Heart right ventricle (tissue), 16 donors: Measurements from ENCODE around the gene HDDC3. TPM values are rescaled to one million over a fixed set of nuclear protein-coding genes. Genes with fewer than 3 reads are reported as not detected.

Experiments used
- ATAC-seq, 8 donors: fragments of 200-7000 bp; cut with Tn5 transposase; one replicate each; pipeline ENCODE4 v1.9.1; 2020; ENCODE audit warnings: mild to moderate bottlenecking in 8 of 8, moderate library complexity in 8 of 8, moderate number of reproducible peaks in 1 of 8
- DNase-seq, 2 donors: peaks; one replicate each; pipeline ENCODE4 v3.0.0-alpha.2; 2020
- H3K27ac ChIP-seq, 10 donors: fragments of 200-600 bp; sonication (generic) in 2 of 10; one replicate each; pipeline versions ENCODE4 v1.5.0 to v1.8.0; 2020 to 2022; ENCODE audit warnings: mild to moderate bottlenecking in 3 of 10
- H3K27me3 ChIP-seq, 7 donors: fragments of 200-600 bp; one replicate each; pipeline ENCODE4 v1.8.0; 2021 to 2022; ENCODE audit warnings: mild to moderate bottlenecking in 2 of 7
- H3K36me3 ChIP-seq, 9 donors: fragments of 200-600 bp; sonication (generic) in 1 of 9; one replicate each; pipeline versions ENCODE4 v1.5.0 to v1.8.0; 2020 to 2022; ENCODE audit warnings: mild to moderate bottlenecking in 2 of 9
- H3K4me1 ChIP-seq, 9 donors: fragments of 200-600 bp; sonication (generic) in 1 of 9; one replicate each; pipeline versions ENCODE4 v1.5.0 to v1.8.0; 2020 to 2022; ENCODE audit warnings: mild to moderate bottlenecking in 4 of 9
- H3K4me3 ChIP-seq, 10 donors: fragments of 200-600 bp; sonication (generic) in 2 of 10; one replicate each; pipeline versions ENCODE4 v1.5.0 to v1.8.0; 2020 to 2022; ENCODE audit warnings: mild to moderate bottlenecking in 7 of 10, moderate library complexity in 2 of 10
- H3K9me3 ChIP-seq, 11 donors: fragments of 200-600 bp in 10 of 11; sonication (generic) in 2 of 11; one replicate each; pipeline versions ENCODE4 v1.5.0 to v1.8.0; 2013 to 2022; ENCODE audit warnings: mild to moderate bottlenecking in 2 of 11, control low read depth in 1 of 11, moderate library complexity in 1 of 11
- WGBS, 2 donors: extraction: QIAGEN DNeasy Blood & Tissue Kit; methylation state at CpG; one replicate each; pipeline ENCODE4 v1.1.7; 2013; ENCODE audit warnings: inconsistent platforms in 1 of 2; 5-methylcytosine and 5-hydroxymethylcytosine counted together
- intact Hi-C, 10 donors: fragments of 100-400 bp; cut with DNase I; formaldehyde crosslinking; loops; one replicate each; pipeline versions ENCODE4 v1.11.1 to v1.14.2; 2022
- polyA plus RNA-seq, 2 donors: library from polyadenylated mRNA; stranded (reverse); fragments of 200-250 nt; gene quantifications; one replicate each; pipeline ENCODE4 v1.2.3, GENCODE V29; 2013
- total RNA-seq, 10 donors: library from RNA; stranded (reverse); fragmentation: NEBNext Ultra II Directional in 3 of 10; extraction: Animal tissue kit (Norgen Biotek cat#: 25700) in 3 of 10; gene quantifications; one replicate each; pipeline versions ENCODE4 v1.2.1 to v1.2.4, GENCODE V29; 2021 to 2023
- TF ChIP-seq, protein P1 (sequence below), 9 donors: fragments of 200-600 bp; sonication (generic) in 2 of 9; IDR thresholded peaks; one replicate each; pipeline versions ENCODE4 v1.5.0 to v1.8.0; 2021 to 2022; ENCODE audit warnings: antibody characterized with exemption in 9 of 9, mild to moderate bottlenecking in 5 of 9, moderate library complexity in 1 of 9
- donor health status: Arrhythmogenic right ventricular cardiomyopathy.
- donor health status: ischemic (EF 13 %, LVEDD 7.1; RV severe dilation, severe dysfunction).
- donor health status: healthy with polysubstance abuse.
- donor health status: DM: no; HTN: yes; CAD: no.
- donor health status: DM: no; HTN: no; CAD: no.
- donor health status: ischemic (EF 25% LVEDD 6.9; RV normal size, moderate dysfunction).
- donor health status: ischemic (EF 25% LVEDD 5.7; RV mildly dilated, moderate dysfunction).
- donor health status: healthy.
- donor health status: DM: yes; HTN: yes; CAD: no.
- donor health status: Ischemic cardiomyopathy.
- donor health status: ischemic (EF 35%, LVEDD 5.7; RV mildly dilated, moderate dysfunction).
- donor health status: nonischemic (EF 11% LVEDD 7.7; RV severe dilation, severe dysfunction).
- donor health status: DM: yes; HTN: yes; CAD: no.
- donor health status: PGD.
- donor health status: ischemic (EF 29% LVEDD 5.4; RV normal size, mild dysfunction).
- donor health status: nonischemic (EF 23%, LVEDD 6.1; RV moderate dilation, normal function).

HDDC3 gene
- total and polyA plus RNA-seq, 12 donors = 10.7 to 18.2 (median 14.7) TPM

DNA sequence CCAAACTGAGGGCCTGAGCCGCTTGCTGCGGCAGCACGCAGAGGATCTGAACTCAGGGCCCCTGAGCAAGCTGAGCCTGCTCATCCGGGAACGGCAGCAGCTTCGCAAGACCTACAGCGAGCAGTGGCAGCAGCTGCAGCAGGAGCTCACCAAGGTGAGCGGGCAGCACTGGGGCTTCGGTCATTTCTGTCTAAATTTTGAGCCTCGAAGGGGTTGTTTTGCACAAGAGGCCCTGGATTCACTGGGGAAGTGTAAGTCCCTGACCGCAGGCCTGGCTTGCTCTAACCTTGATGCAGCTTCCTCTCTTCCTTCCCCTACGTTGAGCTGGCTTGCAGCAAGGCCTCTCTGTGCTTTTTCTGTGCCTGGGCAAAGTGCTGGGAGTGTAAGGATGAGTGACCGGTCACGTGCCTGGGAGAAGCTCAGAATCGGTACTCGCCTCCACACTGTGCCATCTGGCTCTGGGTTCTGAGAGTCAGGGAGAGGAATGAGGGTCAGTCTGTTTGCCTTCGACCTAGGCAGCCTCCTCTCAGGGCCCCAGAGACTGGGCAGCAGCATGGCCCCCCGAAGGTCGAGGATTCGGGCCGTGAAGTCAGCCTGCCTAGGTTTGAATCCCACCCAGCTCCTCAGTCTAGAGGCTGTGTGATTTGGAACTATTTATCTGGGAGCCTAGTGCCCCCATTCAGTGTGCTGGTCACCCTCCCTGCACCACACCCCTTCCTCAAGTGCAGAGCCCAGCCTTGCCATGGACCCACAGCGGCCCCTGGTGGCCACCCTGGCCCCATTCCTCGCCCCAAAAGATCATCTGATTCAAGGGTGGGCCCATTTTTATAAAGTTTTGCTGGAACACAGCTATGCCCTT is 46.7 kb downstream of the HDDC3 start:
- Histone ChIP-seq H3K9me3 (no peaks in the 10 kb centered on the region), H3K36me3 (peaks cover 0 to 69% (median 27%) of the 10 kb centered on the region in 9 donors), H3K27ac (peak overlapping the region; percentile 88 to 100 (median 97)), H3K4me3 (peak overlapping the region; percentile 34 to 83 (median 70)), H3K4me1 (peaks cover 16 to 66% (median 50%) of the 10 kb centered on the region in 9 donors), H3K27me3 (no peaks in the 10 kb centered on the region)
- WGBS, 2 donors = 35 to 51% methylated on average over 23 of the region's 23 CpGs
- TF ChIP-seq, protein P1, sequence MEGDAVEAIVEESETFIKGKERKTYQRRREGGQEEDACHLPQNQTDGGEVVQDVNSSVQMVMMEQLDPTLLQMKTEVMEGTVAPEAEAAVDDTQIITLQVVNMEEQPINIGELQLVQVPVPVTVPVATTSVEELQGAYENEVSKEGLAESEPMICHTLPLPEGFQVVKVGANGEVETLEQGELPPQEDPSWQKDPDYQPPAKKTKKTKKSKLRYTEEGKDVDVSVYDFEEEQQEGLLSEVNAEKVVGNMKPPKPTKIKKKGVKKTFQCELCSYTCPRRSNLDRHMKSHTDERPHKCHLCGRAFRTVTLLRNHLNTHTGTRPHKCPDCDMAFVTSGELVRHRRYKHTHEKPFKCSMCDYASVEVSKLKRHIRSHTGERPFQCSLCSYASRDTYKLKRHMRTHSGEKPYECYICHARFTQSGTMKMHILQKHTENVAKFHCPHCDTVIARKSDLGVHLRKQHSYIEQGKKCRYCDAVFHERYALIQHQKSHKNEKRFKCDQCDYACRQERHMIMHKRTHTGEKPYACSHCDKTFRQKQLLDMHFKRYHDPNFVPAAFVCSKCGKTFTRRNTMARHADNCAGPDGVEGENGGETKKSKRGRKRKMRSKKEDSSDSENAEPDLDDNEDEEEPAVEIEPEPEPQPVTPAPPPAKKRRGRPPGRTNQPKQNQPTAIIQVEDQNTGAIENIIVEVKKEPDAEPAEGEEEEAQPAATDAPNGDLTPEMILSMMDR (IDR thresholded peaks at IDR 0.05) = peak; percentile 95 to 100 (median 99)
- peak; percentile 50 to 81 (median 69) for ATAC-seq
- DNase-seq = peak; percentile 86 to 88
- intact Hi-C loops = loop anchor here (1.0 to 10.0 kb wide), 10 partner anchors 15 to 391 kb away; partner anchors contain the start of genes BLM (in 4 of the 10) and CRTC3 (in 1 of the 10)

DNA sequence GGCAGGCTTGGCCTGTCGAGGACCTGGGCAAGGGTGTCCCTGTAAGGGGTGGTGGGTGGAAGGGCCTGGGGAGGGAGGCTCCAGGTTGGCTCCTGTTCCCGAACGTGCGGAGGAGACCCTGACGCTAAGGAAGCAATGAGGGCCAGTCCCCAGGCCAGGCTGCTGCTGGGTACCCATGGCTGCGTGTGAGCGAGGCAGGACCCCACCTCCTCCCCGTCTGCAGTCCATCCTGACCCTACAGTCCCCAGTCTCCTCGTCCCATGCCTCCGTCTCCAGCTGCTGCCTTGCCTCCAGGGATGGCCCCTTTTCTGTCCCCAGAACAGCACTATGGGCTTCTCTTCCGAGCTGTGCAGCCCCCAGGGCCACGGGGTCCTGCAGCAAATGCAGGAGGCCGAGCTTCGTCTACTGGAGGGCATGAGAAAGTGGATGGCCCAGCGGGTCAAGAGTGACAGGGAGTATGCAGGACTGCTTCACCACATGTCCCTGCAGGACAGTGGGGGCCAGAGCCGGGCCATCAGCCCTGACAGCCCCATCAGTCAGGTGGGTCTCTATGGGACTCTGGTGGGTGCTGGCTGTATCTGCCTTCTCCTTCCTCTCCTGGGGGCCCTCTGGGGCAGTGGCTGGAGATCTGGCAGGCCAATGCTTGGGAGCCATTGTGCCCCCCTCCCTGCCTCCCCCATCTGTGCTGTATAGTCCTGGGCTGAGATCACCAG is 47.5 kb downstream of the HDDC3 start:
- peaks cover 16 to 66% (median 50%) of the 10 kb centered on the region in 9 donors for H3K4me1 ChIP-seq

GRCh38 chr15:90883976-90884718 is 48.2 kb downstream of the HDDC3 start, which contains the start of gene FES:
Gene FES, plus strand, starts transcription at chr15:90884504. Its CDS starts 542 bp downstream, at chr15:90885046.
- Histone ChIP-seq H3K4me1 (peaks cover 16 to 66% (median 50%) of the 10 kb centered on the region in 9 donors), H3K9me3 (no peaks in the 10 kb centered on the region), H3K27ac (peak within 1 kb of the TSS; percentile 88 to 100 (median 97)), H3K27me3 (no peaks in the 10 kb centered on the region), H3K4me3 (peak within 1 kb of the TSS; percentile 34 to 83 (median 70)), H3K36me3 (peaks cover 1 to 69% (median 31%) of the 10 kb centered on the region in 9 donors)
- ATAC-seq (peak; percentile 66 to 85 (median 74)), DNase-seq (peak; percentile 82 to 85)
- intact Hi-C loops = loop anchor here in 5 of 10 donors (2.0 to 10.0 kb wide), 5 partner anchors 13 to 389 kb away; partner anchors contain the start of genes BLM (in 2 of the 5) and CRTC3 (in 1 of the 5)
- TF ChIP-seq, protein P1 (IDR thresholded peaks at IDR 0.05) = no peak
- 11 to 12% methylated on average over 46 to 58 of the region's 58 CpGs for WGBS, 2 donors

More for the DNA sequence above, 47.5 kb downstream of the HDDC3 start:
- no peaks in the 10 kb centered on the region for H3K27me3 ChIP-seq
- DNase-seq (no peak), ATAC-seq (peak in 7 of 8 donors; percentile 1 to 20 (median 6))
- TF ChIP-seq, protein P1 (IDR thresholded peaks at IDR 0.05) = no peak
- H3K27ac ChIP-seq = peak overlapping the region; percentile 88 to 100 (median 97)
- H3K4me3 ChIP-seq = peak overlapping the region; percentile 34 to 83 (median 70)
- no peaks in the 10 kb centered on the region for H3K9me3 ChIP-seq
- peaks cover 0 to 69% (median 26%) of the 10 kb centered on the region in 9 donors for H3K36me3 ChIP-seq
- 33 to 37% methylated on average over 16 of the region's 16 CpGs for WGBS, 2 donors
- intact Hi-C loops = loop anchor here in 8 of 10 donors (1.0 to 10.0 kb wide), 10 partner anchors 14 to 390 kb away; partner anchors contain the start of genes BLM (in 4 of the 8) and CRTC3 (in 1 of the 8)
